ENCODE measurements around the gene CXCL16.
"Not testable (repeated sequence)": the region's sequence is repeated elsewhere in the genome, so short reads cannot be mapped to it uniquely, and the experiment has no call there.

CXCL16 gene

GRCh38 chr17:4704991-4705390 is 34.7 kb downstream of the CXCL16 start:
- H3K9ac ChIP-seq (ENCODE audit: low read depth, low read length): no peak overlapping the region
- peak overlapping the region; percentile 90 for H3K4me2 ChIP-seq (ENCODE audit: low read length)
- no peaks in the 10 kb centered on the region for H3K9me3 ChIP-seq (replicated peaks; ENCODE audit: low read length)
- H3K4me3 ChIP-seq (ENCODE audit: low read length): peak overlapping the region; percentile 95
- peaks cover 17% of the 10 kb centered on the region for H3K4me1 ChIP-seq (ENCODE audit: control insufficient read depth, insufficient read depth, low read length)
- no peaks in the 10 kb centered on the region for H3K27me3 ChIP-seq (ENCODE audit: control insufficient read depth, insufficient read depth, low read length)
- H3K36me3 ChIP-seq (ENCODE audit: insufficient read depth, low read length): no peaks in the 10 kb centered on the region

GRCh38 chr17:4704574-4704907 is 35.2 kb downstream of the CXCL16 start:
- not testable (repeated sequence) for H3K36me3 ChIP-seq (ENCODE audit: insufficient read depth, low read length); H3K9me3 ChIP-seq (replicated peaks; ENCODE audit: low read length); H3K27me3 ChIP-seq (ENCODE audit: control insufficient read depth, insufficient read depth, low read length)
- H3K4me1 ChIP-seq (ENCODE audit: control insufficient read depth, insufficient read depth, low read length): peaks cover 14% of the 10 kb centered on the region
- peak overlapping the region; percentile 90 for H3K4me2 ChIP-seq (ENCODE audit: low read length)
- H3K9ac ChIP-seq (ENCODE audit: low read depth, low read length): peak overlapping the region; percentile 94
- H3K4me3 ChIP-seq (ENCODE audit: low read length): peak overlapping the region; percentile 95

GRCh38 chr17:4703330-4703691 is 36.4 kb downstream of the CXCL16 start:
- H3K4me1 ChIP-seq (ENCODE audit: control insufficient read depth, insufficient read depth, low read length): peaks cover 10% of the 10 kb centered on the region
- no peaks in the 10 kb centered on the region for H3K9me3 ChIP-seq (replicated peaks; ENCODE audit: low read length)
- peak overlapping the region; percentile 95 for H3K4me3 ChIP-seq (ENCODE audit: low read length)
- no peaks in the 10 kb centered on the region for H3K36me3 ChIP-seq (ENCODE audit: insufficient read depth, low read length)
- peak overlapping the region; percentile 94 for H3K9ac ChIP-seq (ENCODE audit: low read depth, low read length)
- H3K27me3 ChIP-seq (ENCODE audit: control insufficient read depth, insufficient read depth, low read length): no peaks in the 10 kb centered on the region
- H3K4me2 ChIP-seq (ENCODE audit: low read length): peak overlapping the region; percentile 90

DNA sequence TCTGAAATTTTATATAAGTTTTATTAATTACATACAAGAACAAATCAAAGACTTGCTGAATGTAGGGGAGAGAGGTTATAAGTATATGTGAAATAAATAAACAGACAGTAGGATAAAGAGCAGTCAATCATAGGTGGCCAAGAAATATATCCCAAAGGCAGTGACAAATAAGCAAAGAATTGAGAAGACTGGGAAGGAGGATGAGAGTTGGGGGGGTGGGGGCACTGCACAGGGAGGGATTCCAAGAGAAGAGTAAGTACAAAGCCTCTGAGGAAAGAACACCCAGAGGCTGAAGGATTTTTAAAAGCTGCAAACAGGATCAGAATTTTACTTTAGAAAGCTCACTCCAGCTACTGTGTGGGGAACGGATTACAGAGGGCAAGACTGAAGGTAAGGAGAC is 38.6 kb downstream of the CXCL16 start:
- Histone ChIP-seq H3K4me2 (ENCODE audit: low read length) (no peak overlapping the region), H3K4me1 (ENCODE audit: control insufficient read depth, insufficient read depth, low read length) (peaks cover 10% of the 10 kb centered on the region), H3K36me3 (ENCODE audit: insufficient read depth, low read length) (peaks cover 4% of the 10 kb centered on the region)

GRCh38 chr17:4699401-4700056 is 40.2 kb downstream of the CXCL16 start:
- peaks cover 10% of the 10 kb centered on the region for H3K4me1 ChIP-seq (ENCODE audit: control insufficient read depth, insufficient read depth, low read length)
- H3K27me3 ChIP-seq (ENCODE audit: control insufficient read depth, insufficient read depth, low read length); H3K4me3 ChIP-seq (ENCODE audit: low read length); H3K9ac ChIP-seq (ENCODE audit: low read depth, low read length); H3K36me3 ChIP-seq (ENCODE audit: insufficient read depth, low read length); H3K4me2 ChIP-seq (ENCODE audit: low read length); H3K9me3 ChIP-seq (replicated peaks; ENCODE audit: low read length): not testable (repeated sequence)

More for the DNA sequence above, 38.6 kb downstream of the CXCL16 start:
- H3K4me3 ChIP-seq (ENCODE audit: low read length): no peak overlapping the region
- H3K9me3 ChIP-seq (replicated peaks; ENCODE audit: low read length): no peaks in the 10 kb centered on the region
- H3K9ac ChIP-seq (ENCODE audit: low read depth, low read length): no peak overlapping the region
- H3K27me3 ChIP-seq (ENCODE audit: control insufficient read depth, insufficient read depth, low read length): no peaks in the 10 kb centered on the region

- Histone ChIP-seq H3K9me3 (replicated peaks; ENCODE audit: low read length) (no peaks in the 10 kb centered on the region), H3K36me3 (ENCODE audit: insufficient read depth, low read length) (peaks cover 13% of the 10 kb centered on the region), H3K4me3 (ENCODE audit: low read length) (no peak overlapping the region), H3K27me3 (ENCODE audit: control insufficient read depth, insufficient read depth, low read length) (no peaks in the 10 kb centered on the region), H3K4me1 (ENCODE audit: control insufficient read depth, insufficient read depth, low read length) (no peaks in the 10 kb centered on the region), H3K4me2 (ENCODE audit: low read length) (no peak overlapping the region), H3K9ac (ENCODE audit: low read depth, low read length) (no peak overlapping the region)
Observed at GRCh38 chr17:4696437-4696805, 43.3 kb downstream of the CXCL16 start.

GRCh38 chr17:4693416-4693815 is 46.3 kb downstream of the CXCL16 start:
- Histone ChIP-seq H3K4me2 (ENCODE audit: low read length) (no peak overlapping the region), H3K4me1 (ENCODE audit: control insufficient read depth, insufficient read depth, low read length) (no peaks in the 10 kb centered on the region), H3K4me3 (ENCODE audit: low read length) (no peak overlapping the region), H3K9me3 (replicated peaks; ENCODE audit: low read length) (no peaks in the 10 kb centered on the region), H3K36me3 (ENCODE audit: insufficient read depth, low read length) (peaks cover 13% of the 10 kb centered on the region), H3K9ac (ENCODE audit: low read depth, low read length) (no peak overlapping the region), H3K27me3 (ENCODE audit: control insufficient read depth, insufficient read depth, low read length) (no peaks in the 10 kb centered on the region)

DNA sequence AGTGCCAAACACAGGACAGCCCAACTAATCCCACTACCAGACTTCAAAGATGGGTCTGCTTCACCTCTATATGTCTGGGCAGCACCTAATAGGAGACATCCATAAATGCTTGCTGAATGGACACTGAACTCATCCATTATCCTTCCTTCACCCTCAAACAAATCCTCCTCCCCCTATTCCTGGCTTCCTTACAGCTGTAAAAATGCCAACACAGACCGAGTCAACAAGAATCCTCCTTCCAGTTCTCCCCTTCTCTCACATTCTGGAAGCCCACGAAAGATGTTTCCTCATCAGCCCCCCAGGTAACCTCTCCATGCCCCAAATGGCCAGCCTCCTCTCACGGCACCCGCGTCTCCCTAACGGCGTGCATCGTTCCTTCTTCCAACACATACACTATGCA is 48.0 kb downstream of the CXCL16 start:
- H3K9ac ChIP-seq (ENCODE audit: low read depth, low read length): no peak overlapping the region
- H3K4me1 ChIP-seq (ENCODE audit: control insufficient read depth, insufficient read depth, low read length): no peaks in the 10 kb centered on the region
- no peak overlapping the region for H3K4me2 ChIP-seq (ENCODE audit: low read length)
- H3K36me3 ChIP-seq (ENCODE audit: insufficient read depth, low read length): peaks cover 14% of the 10 kb centered on the region
- H3K4me3 ChIP-seq (ENCODE audit: low read length): no peak overlapping the region
- H3K27me3 ChIP-seq (ENCODE audit: control insufficient read depth, insufficient read depth, low read length): no peaks in the 10 kb centered on the region
- H3K9me3 ChIP-seq (replicated peaks; ENCODE audit: low read length): no peaks in the 10 kb centered on the region

- H3K36me3 ChIP-seq (ENCODE audit: insufficient read depth, low read length): peaks cover 9% of the 10 kb centered on the region
Observed at GRCh38 chr17:4690745-4691144, 49.0 kb downstream of the CXCL16 start.

GRCh38 chr17:4689872-4690271 is 49.9 kb downstream of the CXCL16 start:
- H3K9me3 ChIP-seq (replicated peaks; ENCODE audit: low read length); H3K27me3 ChIP-seq (ENCODE audit: control insufficient read depth, insufficient read depth, low read length); H3K4me2 ChIP-seq (ENCODE audit: low read length); H3K9ac ChIP-seq (ENCODE audit: low read depth, low read length); H3K4me1 ChIP-seq (ENCODE audit: control insufficient read depth, insufficient read depth, low read length); H3K4me3 ChIP-seq (ENCODE audit: low read length); H3K36me3 ChIP-seq (ENCODE audit: insufficient read depth, low read length): not testable (repeated sequence)

More at GRCh38 chr17:4690745-4691144, 49.0 kb downstream of the CXCL16 start:
- H3K9ac ChIP-seq (ENCODE audit: low read depth, low read length): no peak overlapping the region
- no peak overlapping the region for H3K4me3 ChIP-seq (ENCODE audit: low read length)
- H3K9me3 ChIP-seq (replicated peaks; ENCODE audit: low read length): no peaks in the 10 kb centered on the region
- H3K4me1 ChIP-seq (ENCODE audit: control insufficient read depth, insufficient read depth, low read length): no peaks in the 10 kb centered on the region
- no peaks in the 10 kb centered on the region for H3K27me3 ChIP-seq (ENCODE audit: control insufficient read depth, insufficient read depth, low read length)
- H3K4me2 ChIP-seq (ENCODE audit: low read length): no peak overlapping the region

- not testable (repeated sequence) for H3K4me2 ChIP-seq (ENCODE audit: low read length); H3K9ac ChIP-seq (ENCODE audit: low read depth, low read length); H3K27me3 ChIP-seq (ENCODE audit: control insufficient read depth, insufficient read depth, low read length); H3K4me3 ChIP-seq (ENCODE audit: low read length); H3K9me3 ChIP-seq (replicated peaks; ENCODE audit: low read length)
- H3K4me1 ChIP-seq (ENCODE audit: control insufficient read depth, insufficient read depth, low read length): peaks cover 14% of the 10 kb centered on the region
- peaks cover 22% of the 10 kb centered on the region for H3K36me3 ChIP-seq (ENCODE audit: insufficient read depth, low read length)
Observed at GRCh38 chr17:4683739-4684138, 56.0 kb downstream of the CXCL16 start.
